ENCODE data around the gene ITGBL1.

The ITGBL1 gene

DNA sequence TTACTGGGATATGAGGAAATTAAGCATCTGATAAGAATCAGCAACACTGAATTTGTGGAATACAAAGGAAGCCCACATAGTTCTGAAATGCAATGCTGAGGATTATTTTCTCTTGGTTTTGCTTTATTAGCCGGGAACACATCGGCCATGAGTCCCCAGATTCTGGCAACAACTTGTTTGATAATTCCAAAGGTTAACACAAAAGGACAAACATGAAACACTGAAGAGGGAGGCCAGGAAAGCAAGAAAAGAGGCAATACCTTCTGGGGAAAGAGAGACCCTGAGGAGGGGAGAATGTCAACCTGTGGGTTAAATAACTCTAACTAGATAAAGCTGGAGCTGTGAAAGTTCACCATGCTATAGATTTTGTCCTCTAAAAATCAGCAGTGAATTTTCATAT lies 285.9 kb downstream of the ITGBL1 start:
- POLR2A ChIA-PET = no interaction called here
- H3K4me3 ChIP-seq (ENCODE audit: low read depth, low read length) = no peak overlapping the region
- no peak for DNase-seq (ENCODE audit: low read depth, low spot score)
- CTCF ChIA-PET = interaction anchor here (0.6 kb wide), 1 partner anchor 403 kb away, joined by 3 read pairs; no protein-coding TSS in a partner anchor
- TF ChIP-seq, protein P1, sequence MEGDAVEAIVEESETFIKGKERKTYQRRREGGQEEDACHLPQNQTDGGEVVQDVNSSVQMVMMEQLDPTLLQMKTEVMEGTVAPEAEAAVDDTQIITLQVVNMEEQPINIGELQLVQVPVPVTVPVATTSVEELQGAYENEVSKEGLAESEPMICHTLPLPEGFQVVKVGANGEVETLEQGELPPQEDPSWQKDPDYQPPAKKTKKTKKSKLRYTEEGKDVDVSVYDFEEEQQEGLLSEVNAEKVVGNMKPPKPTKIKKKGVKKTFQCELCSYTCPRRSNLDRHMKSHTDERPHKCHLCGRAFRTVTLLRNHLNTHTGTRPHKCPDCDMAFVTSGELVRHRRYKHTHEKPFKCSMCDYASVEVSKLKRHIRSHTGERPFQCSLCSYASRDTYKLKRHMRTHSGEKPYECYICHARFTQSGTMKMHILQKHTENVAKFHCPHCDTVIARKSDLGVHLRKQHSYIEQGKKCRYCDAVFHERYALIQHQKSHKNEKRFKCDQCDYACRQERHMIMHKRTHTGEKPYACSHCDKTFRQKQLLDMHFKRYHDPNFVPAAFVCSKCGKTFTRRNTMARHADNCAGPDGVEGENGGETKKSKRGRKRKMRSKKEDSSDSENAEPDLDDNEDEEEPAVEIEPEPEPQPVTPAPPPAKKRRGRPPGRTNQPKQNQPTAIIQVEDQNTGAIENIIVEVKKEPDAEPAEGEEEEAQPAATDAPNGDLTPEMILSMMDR (IDR thresholded peaks at IDR 0.05; ENCODE audit: insufficient read depth, low read length, missing control alignments) = no peak

- DNase-seq (ENCODE audit: low read depth, low spot score) = no peak
- CTCF ChIA-PET = no interaction called here
- H3K4me3 ChIP-seq (ENCODE audit: low read depth, low read length) = no peak overlapping the region
- TF ChIP-seq, protein P1 (IDR thresholded peaks at IDR 0.05; ENCODE audit: insufficient read depth, low read length, missing control alignments) = no peak
- POLR2A ChIA-PET = no interaction called here
These were observed 287.1 kb downstream of the ITGBL1 start for GRCh38 chr13:101739382-101740178.

DNA sequence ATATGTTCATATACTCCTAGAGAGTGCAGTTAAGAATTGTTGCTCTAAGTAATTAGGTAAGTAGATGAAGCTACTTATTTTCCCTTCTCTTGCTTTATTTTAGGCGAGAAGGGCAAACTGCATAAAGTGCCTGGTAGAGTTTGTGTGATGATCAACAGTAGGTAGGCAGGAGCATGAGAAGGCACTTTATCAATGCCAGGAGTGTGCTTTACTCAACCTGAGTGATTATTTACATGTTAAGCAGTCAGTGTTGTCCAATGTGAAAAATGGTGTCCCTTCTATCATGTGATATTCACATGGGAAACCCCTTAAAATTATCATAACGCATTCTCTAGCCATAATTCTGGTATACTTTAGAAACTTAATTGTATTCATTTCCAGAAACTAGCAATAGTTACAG lies 294.0 kb downstream of the ITGBL1 start:
- TF ChIP-seq, protein P1 (IDR thresholded peaks at IDR 0.05; ENCODE audit: insufficient read depth, low read length, missing control alignments) = no peak
- CTCF ChIA-PET = interaction anchor here (1.0 to 1.2 kb wide), 2 partner anchors 12 to 19 kb away, joined by 3 to 4 read pairs; no protein-coding TSS in a partner anchor
- no peak overlapping the region for H3K4me3 ChIP-seq (ENCODE audit: low read depth, low read length)
- no peak for DNase-seq (ENCODE audit: low read depth, low spot score)
- POLR2A ChIA-PET = no interaction called here

- ChIA-PET CTCF (interaction anchor here (1.2 kb wide), 1 partner anchor 11 kb away, joined by 4 read pairs; no protein-coding TSS in a partner anchor), POLR2A (no interaction called here)
- TF ChIP-seq, protein P1 (IDR thresholded peaks at IDR 0.05; ENCODE audit: insufficient read depth, low read length, missing control alignments) = no peak
These were observed 294.6 kb downstream of the ITGBL1 start for GRCh38 chr13:101747039-101747438.

DNA sequence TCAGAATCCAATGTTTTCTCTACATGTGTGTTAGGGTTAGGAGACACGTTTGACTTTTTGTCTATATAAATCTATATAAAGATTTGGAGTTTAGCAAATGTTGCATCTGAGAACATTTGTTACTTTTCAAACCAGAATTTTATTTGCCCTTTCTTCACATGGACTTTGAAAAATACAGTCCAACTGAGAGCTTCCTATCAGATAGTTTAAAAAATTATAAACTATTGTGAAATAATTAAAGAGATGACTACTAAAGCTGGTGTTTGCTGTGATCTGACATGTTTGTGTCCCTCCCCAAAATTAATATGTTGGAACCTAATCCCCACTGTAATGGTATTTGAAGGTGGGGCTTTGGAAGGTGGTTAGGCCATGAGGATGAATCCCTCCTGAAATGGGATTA lies 297.1 kb downstream of the ITGBL1 start:
- H3K4me3 ChIP-seq (ENCODE audit: low read depth, low read length) = no peak overlapping the region
- CTCF ChIA-PET = interaction anchor here (2.2 kb wide), 1 partner anchor 604 kb away, joined by 8 read pairs; no protein-coding TSS in a partner anchor
- TF ChIP-seq, protein P1 (IDR thresholded peaks at IDR 0.05; ENCODE audit: insufficient read depth, low read length, missing control alignments) = no peak
- DNase-seq (ENCODE audit: low read depth, low spot score) = no peak
- POLR2A ChIA-PET = no interaction called here

More at GRCh38 chr13:101747039-101747438, 294.6 kb downstream of the ITGBL1 start:
- DNase-seq (ENCODE audit: low read depth, low spot score) = no peak
- no peak overlapping the region for H3K4me3 ChIP-seq (ENCODE audit: low read depth, low read length)

GRCh38 chr13:101751488-101751887 lies 299.0 kb downstream of the ITGBL1 start:
- DNase-seq (ENCODE audit: low read depth, low spot score) = peak; percentile 46
- TF ChIP-seq, protein P1 (IDR thresholded peaks at IDR 0.05; ENCODE audit: insufficient read depth, low read length, missing control alignments) = no peak

More at GRCh38 chr13:101751488-101751887, 299.0 kb downstream of the ITGBL1 start:
- ChIA-PET POLR2A (no interaction called here), CTCF (interaction anchor here (2.2 kb wide), 1 partner anchor 606 kb away, joined by 8 read pairs; no protein-coding TSS in a partner anchor)
- H3K4me3 ChIP-seq (ENCODE audit: low read depth, low read length) = no peak overlapping the region
